Muscle of back (tissue), 11 donors: ENCODE data around the gene TACC3. TPM values are rescaled to one million over a fixed set of nuclear protein-coding genes. Genes with fewer than 3 reads are reported as not detected.

Experiments used
- DNase-seq, 3 donors: peaks; one replicate each; pipeline versions ENCODE4 v3.0.0 to v3.0.0-alpha.2; 2013
- polyA plus RNA-seq, 10 donors: library from polyadenylated mRNA; unstranded; fragments of 120-200 nt; gene quantifications; one replicate each; pipeline ENCODE4 v1.2.1, GENCODE V29; 2013; ENCODE audit not compliant: insufficient read length in 10 of 10

Gene TACC3
- polyA plus RNA-seq, 10 donors, result 17.2 to 39.8 (median 26.8) TPM

GRCh38 chr4:1771555-1772305 is 50.4 kb downstream of the TACC3 start:
- DNase-seq, result no peak

DNA sequence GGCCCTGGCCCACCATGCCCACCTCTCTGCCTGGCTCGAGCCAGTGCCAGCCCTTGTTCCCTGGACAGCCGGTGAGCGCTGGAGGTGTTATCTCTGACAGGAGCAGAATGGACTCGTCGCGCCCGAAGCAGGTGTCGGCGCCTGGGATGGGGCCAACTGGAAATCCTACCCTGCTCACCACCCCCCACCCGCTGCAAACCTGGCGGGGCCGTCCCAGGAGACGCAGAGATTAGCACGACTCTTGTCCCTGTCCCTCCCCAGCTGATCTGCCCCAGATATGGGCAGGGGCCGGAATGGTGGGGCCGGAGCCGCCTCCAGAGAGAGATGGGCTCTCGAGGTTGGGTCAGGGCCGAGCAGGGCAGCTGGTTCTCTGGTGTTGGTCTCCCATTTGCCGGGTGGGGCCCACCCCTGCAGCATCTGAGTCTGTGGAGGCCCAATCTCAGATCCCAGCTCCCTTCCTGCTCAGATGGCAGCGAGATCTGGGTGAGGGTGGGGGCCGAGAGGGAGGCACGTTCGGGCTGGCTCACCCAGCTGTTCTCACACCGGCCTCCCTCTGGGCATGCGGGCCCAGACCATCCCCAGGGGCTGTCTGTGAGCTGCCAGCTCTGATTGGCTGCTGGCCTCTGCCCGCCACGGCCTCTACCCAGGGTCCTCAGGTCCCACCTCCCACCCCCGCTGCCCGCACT is 51.7 kb downstream of the TACC3 start:
- no peak for DNase-seq

DNA sequence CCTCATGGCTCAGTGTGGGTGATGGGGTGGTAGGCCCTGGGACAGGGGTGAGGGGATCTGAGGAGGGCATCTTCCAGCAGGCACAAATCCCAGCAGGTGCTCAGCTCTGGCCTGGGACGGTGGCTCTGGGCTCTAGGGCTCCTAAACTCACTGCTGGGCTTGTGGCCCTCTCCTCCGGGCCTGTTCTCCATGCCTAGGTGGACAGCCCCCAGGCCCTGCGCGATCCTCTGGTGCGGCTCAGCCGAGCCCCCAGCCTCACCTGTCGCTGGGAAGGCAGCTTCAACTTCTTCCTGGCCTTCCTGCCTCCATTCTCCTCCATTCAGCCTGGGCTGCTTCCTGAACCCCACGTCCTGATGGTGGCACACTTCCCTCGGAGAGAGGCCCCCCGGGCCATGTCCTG is 52.4 kb downstream of the TACC3 start:
- no peak for DNase-seq

DNA sequence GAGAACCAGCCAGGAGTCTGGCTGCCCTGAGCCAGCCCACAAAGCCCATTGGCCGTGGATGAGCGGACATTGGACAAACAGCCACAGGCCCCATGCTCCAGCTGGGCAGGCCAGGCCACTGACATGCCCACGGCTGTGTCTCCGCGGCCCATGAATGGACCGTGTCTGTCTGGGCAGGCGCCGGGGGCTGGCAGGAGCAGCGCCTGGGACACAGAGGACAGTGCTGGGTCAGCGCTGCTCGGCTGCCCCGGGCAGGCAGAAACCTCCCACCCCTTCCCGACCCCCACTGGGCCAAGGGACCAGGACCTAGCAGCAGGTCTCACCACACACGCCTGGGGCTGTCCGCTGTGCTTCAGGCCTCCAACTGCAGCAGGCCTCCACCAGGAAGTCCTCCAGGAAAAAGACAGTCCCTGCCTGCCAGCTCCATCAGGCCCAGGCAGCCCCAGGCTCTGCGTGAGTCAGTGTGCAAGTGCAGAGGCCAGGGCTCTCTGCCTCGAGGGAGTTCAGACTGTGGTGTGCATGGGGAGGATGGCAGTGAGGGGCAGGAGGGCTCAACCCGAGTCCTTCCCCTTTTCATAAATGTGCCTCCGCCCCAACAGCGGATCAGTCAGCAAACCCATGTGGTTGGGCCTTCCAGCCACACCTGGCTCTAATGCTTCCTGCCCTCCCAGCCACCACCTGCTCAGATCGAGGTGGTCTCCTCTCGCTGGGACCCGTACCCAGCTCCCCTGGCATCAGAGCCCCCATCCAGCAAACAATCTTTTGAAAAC is 54.6 kb downstream of the TACC3 start:
- DNase-seq, result no peak

DNA sequence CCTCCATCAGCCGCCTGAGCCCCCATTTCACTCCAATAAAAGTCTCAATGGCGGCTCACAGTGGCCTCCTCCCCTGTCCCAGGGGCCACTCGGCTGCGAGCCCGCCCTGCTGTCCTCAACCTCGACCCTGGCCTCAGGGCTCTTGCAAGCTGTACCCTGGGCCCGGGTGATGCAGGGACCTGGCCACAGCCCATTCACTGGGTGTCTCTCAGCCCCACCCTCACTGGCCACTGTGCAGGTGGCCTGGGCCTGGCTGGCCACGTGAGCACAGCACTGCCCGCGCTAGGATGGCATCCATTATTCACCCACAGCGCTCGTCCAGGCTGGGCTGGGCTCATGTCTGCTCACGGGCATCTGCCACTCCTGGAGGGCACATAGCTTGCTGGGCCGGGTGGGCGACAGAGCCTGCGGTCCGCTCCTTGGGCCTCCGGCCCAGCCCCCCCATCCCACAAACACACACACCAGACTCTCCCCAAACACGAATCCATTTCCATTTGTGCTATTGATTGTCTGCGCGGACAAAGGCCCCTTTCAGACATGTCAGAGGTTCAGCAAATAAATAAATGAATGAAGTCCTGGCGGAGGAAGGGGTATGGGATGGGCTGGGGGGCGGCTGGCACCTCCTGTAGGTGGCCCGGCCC is 55.3 kb downstream of the TACC3 start:
- no peak for DNase-seq

DNA sequence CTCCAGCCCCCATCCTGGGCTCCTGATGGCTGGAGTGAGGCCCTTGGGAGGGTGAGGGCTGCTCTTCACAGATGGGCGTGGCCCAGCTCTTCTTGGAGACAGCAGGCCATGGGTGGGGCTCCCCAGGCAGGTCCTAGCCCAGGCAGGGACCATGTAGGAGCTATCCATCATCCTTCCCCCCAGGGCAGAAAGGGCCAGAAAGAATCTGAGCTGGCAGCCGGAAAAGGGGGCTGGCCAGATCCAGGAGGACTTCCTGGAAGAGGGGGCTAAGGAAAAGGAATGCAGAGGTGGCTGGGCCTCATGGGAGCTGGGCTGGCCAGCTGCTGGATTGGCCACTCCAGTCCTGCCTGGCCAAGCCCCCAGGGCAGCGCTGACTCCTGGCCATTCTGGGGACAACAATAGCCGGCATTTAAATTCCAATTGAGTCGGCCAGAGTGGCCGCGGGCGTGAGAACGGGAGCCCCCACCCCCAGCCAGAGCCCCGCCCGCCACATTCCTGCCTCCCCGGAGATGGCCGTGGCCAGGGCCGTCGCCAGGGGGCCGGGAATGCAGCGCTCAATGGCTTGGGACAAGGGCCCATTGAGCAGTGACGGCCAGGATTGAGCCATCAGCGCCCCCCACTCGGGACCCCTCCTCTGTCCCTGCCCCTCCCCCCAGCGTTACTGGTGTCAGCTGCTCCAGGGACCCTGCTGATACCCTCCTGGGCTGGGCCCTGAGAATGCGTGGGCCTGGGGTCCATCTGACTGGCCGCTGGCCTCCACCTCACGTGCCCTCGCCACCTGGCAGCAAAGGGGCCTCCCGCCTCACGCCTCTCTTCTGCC is 56.7 kb downstream of the TACC3 start:
- DNase-seq, result no peak

DNA sequence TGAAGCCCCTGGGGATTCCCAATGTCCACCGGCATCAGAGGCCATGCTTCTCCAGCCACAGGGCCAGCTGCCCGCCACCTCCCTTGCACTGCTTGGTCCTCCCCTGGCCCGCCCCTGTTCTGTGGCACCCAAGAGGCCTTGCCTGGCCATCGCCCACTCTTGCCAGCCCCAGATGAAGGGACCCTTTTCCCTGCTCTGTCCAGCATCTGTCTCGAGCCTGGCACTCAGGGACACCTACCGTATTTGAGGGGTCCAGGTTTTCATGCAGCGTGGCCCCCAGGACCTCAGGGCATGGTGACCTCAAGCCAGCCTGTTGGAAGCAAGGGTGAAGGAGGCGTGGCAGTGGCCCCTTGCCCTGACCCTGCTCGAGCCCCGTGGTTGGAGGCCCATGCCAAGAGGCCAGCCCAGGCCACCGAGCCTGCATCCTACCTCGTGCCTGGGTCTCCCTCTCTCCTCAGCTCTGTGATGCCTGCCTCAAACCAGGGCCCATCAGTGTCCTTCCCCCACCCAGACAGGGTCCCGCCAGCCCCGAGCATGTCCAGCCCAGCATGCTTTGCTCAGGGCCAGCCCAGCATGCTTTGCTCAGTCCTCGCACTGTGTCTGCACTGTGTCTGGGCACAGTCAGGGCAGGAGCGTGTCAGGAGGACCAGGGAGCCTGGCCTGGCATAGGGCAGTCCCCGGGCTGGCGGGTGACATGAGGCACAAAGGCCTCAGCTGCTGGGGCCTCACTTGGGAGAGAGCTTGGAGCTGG is 57.5 kb downstream of the TACC3 start:
- no peak for DNase-seq

- DNase-seq, result no peak
Observed at GRCh38 chr4:1779588-1780382, 58.5 kb downstream of the TACC3 start.

- no peak for DNase-seq
Observed at GRCh38 chr4:1780435-1780834, 59.1 kb downstream of the TACC3 start.

DNA sequence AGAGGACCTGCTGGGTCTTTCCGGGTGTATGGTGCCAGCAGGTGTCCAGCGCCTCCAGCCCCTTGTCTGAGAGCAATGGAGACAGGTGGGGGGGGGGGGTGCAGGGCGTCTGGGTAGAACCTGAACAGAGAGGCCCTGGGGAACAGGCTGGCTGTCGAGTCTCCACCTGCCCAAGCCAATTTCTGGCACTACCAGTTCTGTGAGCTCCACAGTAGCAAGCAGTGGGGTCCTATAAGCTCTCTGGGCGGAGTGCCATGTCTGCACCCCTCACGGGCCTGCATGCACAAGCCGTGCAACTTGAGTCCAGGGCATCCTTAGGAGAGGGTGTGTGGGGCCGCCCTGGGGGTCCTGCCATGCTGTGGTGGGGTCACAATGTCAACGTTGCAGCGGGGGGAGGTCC is 61.7 kb downstream of the TACC3 start:
- DNase-seq, result no peak

DNA sequence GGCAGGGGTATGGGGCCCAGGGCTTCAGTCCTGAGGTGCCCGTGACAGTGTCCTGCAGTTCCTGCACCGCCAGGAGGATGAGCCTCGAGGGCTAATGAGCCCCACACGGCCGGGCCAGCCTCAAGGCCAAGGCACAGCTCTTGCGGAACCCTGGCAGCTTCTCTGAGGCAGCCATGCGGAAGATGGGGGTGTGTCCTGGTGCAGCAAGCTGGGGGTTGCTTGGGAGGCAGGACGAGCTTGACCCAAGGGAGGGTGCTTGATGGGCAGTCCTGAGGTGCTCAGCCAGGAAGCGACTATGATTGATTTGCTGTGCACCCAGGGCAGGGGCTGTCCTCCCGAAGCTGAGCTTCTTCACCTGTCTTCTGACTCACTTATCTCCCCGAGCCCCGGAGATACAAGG is 62.6 kb downstream of the TACC3 start:
- DNase-seq, result no peak

DNA sequence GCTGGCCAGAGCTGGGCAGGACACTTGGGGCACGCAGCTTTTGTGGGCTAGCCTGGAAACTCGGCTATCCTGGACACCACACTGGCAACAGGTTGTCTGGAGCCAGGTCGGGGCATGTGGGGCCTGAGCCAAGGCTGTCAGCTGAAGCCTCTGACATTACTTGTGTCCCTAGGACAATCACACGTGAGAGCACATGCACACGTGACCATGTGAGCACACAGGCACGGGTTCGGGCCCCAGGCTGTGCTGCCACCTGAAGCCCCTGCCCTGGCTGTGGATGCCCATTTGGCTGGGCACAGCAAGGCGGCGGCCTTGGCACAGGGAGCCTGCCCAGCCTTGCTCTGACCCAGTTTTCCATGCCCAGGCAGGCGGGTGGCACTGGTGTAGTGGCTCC is 63.1 kb downstream of the TACC3 start:
- DNase-seq, result no peak

DNA sequence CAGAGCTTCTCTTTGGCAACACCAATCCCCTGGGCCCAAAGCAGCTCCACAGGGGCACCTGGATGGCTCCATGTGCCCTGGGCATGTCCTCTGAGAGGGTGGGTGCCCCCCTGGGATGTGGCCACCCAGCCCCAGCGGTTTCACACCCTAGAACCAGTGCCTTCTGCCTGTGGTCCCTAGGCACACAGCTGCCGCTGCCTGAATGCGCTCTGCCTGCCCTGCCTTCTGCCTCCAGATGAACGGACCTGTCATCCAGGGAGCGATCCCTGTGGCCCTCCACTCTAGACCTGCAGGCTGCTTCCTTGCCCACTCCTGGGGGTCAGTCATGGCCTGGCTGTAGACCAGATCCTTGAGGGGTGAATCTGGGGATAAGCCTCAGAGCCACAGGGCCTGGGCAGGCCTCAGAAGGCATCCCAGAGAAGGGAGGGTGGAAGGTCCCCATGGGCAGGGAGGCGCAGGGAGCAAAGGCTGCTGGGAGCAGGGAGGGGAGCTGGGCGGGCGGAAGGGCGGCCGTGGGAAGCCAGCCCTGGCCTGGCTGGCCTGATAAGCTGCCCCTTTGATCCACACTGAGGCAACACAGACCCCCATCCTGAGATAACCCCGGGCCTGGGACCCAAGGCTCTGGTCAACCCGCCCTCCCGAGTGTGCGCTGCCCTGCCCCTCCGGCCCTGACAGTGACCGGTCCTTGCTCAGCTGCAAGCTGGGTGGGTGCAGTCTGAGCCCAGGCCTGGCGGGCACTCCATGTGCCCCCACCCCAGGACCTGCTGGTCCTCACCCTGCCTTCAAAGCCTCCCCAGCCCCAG is 63.7 kb downstream of the TACC3 start:
- no peak for DNase-seq

DNA sequence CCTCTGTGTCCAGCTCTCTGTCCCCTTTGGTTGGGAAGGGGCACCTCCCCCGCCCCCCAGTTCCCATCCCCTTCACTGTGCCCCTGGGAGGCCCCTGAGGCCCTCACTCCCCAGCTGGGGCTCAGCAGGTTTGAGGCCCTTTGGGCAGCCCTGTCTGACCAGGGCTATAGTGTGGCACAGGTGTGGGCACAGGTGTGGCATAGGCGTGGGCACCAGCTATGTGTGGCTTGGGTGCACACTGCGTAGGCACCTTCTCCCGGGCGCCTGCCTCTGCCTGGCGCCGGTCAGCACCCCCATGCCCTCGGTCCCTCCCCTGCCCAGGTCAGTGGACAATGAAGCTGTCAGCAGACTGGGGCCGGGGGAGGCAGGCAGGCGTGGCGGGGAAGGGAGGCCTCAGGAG is 64.3 kb downstream of the TACC3 start:
- no peak for DNase-seq

DNA sequence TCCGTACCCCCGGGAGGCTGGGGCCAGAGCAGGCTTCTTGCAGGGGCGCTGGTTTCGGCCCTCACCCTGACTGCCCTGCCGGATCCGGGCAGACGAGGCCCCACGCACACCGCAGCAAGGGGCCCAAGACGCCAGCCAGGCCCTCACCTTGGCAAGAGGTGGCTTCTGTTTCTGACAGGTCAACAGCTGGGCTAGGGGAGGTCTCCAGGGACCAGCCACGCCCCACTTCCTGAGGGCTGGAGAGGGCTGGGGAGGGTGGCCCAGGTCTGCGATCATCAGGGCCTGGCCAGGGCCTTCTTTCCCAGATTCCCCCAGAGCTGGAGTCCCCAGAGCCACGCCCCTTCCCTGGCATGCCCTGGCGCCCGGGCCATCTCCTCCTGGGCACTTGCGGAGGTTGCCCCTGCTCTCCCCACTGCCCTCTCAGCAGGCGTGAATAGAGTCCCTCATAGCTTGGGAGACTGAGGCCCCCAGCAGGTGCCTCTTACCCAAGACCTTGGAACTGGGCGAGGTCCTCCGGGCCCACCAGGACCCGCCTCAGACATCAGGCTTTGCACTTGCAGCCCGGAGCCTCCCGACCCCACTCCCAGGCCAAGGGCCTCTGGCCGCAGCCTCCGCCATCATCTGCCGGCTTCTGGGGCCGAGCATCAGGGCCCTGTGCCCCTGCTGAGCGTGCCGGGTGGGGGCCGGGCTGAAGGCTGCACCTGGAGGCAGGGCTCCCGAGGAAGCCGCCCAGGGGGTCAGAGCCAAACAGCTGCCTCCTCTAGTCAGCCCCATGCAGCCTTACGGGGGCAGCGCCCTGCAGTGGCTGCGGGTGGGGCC is 65.4 kb downstream of the TACC3 start:
- no peak for DNase-seq

GRCh38 chr4:1787411-1788077 is 66.2 kb downstream of the TACC3 start:
- DNase-seq, result no peak

GRCh38 chr4:1788254-1788973 is 67.1 kb downstream of the TACC3 start:
- no peak for DNase-seq
